ENCODE results near the gene PPP6C.
"Not testable (repeated sequence)": the region's sequence is repeated elsewhere in the genome, so short reads cannot be mapped to it uniquely, and the experiment has no call there.

Gene PPP6C

DNA sequence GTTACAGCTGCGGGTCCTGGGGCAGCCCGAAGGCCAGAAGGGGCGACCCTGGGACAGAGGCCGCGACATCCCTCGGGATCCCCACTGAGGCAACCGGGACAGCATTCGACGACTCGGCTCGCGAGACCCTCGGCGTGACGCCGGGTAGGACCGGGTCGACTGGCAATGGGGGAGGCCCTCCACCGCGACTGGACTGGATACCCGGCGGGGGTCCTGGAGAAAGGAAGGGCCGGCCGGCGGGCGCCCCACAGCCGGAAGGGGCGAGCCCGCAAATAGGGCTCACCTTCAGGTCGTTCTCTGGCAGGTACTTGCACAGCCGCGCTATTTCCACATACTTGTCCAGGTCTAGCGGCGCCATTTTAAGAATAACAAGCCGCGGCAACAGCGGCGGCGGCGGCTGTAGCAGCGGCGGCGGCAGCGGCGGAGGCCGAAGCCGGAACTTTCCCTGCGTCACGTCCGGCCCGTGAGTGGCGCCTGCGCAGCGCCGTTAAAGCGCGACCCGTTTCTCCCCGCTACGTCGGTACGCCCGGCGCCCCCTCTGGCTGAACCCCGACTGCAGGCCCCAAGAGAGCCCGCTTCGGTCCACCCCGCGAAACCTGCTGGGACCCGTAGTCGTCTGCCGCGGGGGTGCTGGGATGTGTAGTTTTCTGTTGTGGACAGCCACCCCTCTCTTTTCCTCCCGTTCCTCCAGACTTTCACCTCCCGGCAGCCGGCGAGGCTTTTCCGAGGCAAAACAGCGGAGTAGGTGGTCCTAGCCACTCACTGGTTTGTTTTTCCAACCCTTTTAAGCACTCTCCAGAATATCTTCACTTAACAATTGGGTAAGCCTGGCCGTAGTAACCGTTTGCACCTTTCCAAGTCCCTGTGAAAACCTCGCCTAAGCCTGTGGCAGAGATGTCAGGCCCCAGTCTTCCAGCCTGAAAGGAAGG, at the start of gene PPP6C:
Gene PPP6C, minus strand, starts transcription at position 443 of the 929 bp plus-strand sequence. Its CDS starts 85 bp downstream, at position 358.
- peak; percentile 96 for DNase-seq

DNA sequence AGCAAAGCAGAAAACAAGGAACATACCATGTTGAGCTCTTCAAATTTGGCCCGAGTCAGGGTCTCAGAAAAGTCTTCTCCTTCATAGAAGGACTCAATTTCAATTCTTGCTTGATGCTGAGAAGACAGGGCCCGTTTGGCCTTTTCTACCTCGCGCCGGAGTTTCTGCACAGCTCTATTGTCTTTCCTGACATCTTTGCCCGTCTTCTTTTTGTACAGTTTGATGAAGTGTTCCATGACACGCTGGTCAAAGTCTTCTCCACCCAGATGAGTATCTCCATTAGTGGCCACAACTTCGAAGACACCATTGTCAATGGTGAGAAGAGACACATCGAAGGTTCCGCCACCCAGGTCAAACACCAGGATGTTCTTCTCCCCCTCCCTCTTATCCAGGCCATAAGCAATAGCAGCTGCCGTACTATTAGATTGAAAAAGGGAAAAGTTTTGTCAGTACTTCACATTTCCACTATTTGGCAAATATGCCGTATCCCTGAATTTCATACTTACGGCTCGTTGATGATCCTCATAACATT, 49.4 kb upstream of the PPP6C start:
- DNase-seq, result no peak

DNA sequence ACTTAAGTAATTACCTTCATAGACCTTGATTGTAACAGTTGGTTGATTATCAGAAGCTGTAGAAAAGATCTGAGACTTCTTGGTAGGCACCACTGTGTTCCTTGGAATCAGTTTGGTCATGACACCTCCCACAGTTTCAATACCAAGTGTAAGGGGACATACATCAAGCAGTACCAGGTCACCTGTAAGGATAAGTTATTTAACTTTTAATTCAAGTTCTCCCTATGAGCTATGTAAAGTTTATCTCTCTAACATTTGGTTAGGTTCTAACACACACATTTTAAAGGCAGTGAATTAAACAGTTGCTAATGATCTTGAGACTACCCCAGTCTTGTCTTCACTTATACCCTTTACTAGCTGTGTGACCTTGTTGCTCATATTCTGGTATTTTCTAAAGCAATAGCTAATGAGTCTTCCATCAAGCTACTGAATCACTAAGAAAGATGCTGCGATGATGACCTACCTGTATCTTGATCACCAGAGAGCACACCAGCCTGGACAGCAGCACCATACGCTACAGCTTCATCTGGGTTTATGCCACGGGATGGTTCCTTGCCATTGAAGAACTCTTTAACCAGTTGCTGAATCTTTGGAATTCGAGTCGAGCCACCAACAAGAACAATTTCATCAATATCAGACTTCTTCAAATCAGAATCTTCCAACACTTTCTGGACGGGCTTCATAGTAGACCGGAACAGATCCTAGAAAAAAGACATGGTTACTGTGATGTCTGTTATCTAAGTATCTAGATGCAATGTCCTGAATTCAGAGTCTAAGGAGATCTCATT, 48.7 kb upstream of the PPP6C start:
- DNase-seq, result no peak

DNA sequence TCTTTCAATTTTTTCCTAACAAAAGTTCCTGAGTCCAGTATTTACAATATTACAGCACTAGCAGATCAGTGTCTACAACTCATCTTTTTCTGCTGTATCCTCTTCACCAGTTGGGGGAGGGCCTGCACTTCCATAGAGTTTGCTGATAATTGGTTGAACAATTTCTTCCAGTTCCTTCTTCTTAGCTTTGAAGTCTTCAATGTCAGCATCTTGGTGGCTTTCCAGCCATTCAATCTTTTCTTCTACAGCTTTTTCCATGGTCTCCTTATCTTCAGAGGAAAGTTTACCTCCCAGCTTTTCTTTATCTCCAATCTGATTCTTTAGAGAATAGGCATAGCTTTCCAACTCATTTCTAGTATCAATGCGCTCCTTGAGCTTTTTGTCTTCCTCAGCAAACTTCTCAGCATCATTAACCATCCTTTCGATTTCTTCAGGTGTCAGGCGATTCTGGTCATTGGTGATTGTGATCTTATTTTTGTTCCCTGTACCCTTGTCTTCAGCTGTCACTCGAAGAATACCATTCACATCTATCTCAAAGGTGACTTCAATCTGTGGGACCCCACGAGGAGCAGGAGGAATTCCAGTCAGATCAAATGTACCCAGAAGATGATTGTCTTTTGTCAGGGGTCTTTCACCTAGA, 47.0 kb upstream of the PPP6C start:
- DNase-seq, result not testable (repeated sequence)

DNA sequence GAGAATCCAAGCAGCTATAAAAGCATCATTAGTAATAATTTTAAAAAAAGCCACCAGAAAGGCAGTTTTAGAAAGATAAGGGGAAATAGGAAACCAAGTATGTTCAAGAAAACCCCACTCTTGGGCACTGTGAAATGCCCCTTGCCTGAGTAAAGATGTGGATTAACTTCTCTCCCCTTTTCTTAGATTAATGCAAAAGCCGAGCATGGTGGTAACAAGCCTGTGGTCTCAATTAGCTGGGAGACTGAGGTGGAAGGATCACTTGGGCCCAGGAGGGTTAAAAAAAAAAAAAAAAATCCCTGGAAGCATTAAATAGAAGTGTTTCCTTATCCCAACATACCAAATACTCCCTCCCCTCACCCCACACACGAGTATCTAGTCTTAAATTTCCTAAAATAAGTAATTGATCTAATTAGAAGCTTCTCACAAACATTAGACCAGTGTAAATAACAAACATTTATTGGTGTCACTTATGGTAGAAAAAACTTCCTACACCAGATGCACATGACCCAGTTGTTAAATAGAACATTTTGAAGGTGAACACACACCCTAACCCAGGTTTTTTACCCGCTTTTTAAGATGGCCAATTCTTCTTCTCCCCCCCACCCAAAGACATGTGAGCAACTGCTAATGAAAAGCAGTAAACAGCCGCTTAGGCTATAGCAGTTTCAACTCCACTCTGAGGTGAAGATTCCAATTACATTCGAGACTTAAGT, 46.4 kb upstream of the PPP6C start:
- no peak for DNase-seq

DNA sequence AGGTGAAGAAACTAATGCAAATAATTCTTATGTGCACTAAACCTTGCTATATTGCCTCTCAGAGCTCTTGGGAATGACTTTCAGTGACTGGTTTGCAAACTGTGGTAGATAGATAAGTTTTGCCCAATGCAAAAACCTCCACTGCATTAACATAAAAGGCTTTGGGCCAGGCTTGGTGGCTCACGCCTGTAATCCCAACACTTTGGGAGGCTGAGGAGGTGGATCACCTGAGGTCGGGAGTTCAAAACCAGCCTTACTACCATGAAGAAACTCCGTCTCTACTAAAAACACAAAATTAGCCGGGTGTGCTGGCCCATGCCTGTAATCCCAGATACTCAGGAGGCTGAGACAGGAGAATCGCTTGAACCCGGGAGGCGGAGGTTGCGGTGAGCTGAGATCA, 44.5 kb upstream of the PPP6C start:
- not testable (repeated sequence) for DNase-seq

DNA sequence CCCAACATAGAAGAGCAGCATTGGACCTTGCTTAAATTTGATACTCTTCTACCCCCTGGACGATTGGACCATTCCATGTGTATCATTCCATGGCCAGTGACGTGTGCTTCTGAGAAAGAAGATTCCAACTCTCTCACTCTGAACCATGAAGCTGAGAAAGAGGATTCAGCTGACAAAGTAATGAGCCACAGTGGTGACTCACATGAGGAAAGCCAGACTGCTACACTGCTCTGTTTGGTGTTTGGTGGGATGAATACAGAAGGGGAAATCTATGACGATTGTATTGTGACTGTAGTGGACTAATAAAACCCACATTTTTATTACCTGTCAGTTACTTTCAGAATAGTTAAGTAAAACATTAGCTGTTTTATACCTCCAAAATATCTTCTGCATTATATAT, 44.1 kb upstream of the PPP6C start:
- DNase-seq, result no peak

DNA sequence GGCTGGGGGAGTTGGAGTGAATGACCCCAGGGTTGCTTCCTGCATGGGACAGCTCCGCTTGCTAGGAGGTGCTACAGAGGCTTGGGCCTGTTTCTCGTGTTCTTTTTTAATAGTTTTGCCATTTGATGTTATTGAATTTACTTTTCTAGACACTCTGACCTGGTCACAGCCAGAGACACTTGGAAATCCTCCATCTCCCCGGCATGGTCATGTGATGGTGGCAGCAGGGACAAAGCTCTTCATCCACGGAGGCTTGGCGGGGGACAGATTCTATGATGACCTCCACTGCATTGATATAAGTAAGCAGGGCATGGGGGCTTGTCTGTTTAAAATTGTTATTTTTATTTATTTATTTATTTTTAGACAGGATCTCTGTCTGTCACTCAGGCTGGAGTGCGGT, 38.2 kb upstream of the PPP6C start:
- DNase-seq, result no peak

DNA sequence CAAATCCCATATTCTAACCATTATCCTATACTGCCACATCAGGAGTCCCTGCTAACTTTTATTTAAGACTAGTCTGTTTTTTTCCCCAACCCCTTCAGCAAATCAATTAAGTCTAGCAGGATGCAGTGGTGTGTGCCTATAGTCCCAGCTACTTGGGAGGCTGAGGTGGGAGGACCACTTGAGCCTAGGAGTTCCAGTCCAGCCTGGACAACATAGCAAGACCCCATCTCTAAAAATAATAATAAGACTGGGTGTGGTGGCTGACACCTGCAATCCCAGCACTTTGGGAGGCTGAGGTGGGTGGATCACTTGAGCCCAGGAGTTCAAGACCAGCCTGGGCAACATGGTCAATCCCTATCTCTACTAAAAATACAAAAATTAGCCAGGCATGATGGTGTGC, 35.3 kb upstream of the PPP6C start:
- not testable (repeated sequence) for DNase-seq

DNA sequence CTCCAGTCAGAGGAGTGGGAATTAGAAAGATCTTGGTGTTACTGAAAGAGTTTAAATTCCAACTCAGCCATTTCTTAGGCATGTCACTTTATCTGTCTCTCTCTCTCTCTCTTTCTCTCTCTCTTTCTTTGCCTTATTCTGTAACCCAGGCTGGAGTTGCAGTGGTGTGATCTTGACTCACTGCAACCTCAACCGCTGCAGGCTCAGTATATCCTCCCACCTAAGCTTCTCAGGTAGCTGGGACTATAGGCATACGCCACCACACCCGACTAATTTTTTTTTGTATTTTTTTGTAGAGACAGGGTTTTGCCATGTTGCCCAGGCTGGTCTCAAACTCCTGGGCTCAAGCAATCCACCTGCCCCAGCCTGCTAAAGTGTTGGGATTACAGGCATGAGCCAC, 29.0 kb upstream of the PPP6C start:
- no peak for DNase-seq

DNA sequence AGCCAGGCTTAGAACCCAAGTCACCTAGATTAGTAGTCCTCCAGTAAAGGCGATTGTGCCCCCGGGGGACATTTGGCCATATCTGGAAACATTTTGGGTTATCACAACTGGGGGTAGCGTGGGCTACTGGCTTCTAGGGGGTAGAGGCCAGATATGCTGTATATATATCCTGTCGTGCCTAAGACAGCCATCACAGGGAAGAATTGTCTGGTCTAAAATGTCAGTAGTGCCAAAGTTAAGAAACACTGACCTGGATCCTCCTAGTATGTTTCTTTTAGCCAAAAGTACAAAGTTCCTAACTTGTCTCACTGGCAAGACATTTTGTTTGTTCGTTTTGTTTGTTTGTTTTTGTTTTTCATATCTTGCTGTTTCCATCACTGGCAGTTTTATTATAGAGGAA, 24.6 kb upstream of the PPP6C start:
- no peak for DNase-seq

DNA sequence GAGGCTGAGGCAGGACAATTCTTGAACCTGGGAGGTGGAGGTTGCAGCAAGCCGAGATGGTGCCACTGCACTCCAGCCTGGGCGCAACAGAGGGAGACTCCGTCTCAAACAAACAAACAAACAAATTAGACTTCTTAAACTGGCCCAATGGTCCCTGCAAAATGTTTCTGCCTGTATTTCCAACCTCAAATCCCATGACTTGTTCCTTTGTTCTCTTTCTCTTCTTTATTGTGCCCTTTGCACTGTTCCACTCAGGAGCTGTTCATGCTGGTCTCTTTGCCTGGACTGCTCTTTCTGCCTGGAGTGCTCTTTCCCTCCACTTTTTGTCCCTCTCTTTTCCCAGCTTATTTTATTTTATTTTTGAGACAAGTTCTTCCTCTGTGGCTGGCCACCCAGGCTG, 14.9 kb upstream of the PPP6C start:
- DNase-seq, result no peak

DNA sequence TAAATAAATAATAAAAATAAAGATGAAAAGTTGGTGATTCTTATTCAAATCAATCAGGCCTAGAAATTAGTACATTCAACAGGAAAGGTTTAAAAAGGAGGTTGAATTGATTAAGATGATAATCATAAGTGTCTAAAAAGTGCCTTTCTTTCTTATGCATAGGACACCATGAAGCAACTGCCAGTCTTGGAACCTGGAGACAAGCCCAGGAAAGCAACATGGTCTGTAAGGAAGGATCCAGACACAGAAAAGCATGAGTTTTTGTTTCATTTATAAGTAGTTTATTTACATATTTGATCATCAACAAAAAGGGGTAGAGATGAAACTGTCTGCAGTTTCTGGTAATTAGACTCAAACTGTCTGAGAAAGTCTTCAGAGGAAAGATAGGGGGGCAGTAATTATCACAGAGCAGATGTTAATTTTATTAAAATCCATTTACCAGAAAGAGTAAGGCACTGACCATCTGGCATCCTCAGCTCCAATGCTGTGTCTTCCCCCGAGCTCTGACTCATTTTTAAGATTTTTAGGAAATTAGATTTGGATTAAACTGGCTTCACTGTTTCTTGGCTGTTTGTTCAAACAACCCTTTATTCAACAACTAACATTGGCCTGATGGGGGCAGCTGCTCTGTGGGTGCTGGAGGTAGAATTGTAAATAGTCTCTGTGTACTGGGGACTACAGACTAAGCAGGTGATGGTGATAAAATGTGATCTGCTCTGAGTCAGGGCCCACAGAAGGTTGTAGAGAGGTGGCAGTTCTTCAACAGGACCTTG, 13.4 kb upstream of the PPP6C start:
- DNase-seq, result peak; percentile 96

DNA sequence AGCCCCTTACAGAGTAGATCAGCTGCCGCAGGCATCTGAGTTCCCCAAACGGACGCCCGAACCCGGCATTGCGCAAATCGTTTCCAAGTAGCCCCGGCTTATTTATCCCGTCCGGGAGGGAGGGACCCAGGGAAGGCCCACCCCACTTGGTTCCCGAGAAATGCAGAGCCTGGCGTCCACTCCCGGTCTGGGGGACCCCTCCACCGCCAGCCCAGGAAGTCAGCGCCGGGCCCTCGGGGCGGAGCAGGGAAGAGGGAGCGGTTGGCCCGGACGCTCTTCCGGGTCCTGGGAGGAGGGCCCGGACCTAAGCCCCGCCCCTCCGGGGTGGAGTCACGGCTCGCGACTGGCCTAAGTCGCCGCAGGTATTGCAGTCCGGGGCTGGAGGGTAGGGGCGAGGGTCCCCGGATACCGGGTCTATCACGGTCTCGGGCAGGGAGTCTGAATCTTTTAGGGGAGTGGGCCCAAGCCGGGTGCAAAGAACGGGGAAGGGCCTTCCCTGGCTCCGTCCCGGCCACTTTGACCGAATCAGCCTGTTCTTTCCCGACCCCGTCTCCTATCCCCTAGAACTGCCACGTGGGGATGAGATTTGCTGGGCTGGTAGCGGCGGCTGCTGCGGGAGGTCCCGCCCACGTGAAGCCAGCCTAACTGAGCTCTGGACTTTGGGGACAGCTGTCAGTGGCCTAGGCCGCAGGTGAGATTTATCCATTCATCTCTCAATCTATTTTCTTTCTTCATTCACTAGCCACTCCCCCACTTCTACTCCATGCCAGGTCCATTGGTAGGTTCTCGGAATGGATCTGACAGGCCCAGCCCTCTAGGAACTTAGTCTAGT, 10.8 kb upstream of the PPP6C start, which contains the start of gene RABEPK:
Gene RABEPK, plus strand, starts transcription at position 327 of the 832 bp plus-strand sequence. CDS start 2,472 bp downstream, outside the sequence.
- DNase-seq, result peak; percentile 97

DNA sequence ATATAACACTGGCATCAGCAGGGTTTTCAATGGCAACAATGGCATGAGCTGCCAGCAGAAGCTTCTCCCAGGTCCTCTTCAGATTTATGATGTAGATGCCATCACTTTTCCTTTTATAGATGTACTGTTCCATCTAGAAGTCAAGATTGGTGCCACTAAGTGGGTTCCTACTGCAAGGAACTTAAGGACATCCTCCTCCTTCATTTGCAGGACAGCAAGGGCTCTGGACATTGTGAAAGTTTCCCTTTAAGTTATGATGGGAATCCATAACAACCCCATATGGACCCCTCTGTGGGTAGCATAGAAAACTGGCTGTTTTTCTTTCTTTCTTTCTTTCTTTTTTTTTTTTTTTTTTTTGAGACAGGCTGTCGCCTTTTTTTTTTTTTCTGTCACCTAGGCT, 6.0 kb upstream of the PPP6C start:
- DNase-seq, result not testable (repeated sequence)

DNA sequence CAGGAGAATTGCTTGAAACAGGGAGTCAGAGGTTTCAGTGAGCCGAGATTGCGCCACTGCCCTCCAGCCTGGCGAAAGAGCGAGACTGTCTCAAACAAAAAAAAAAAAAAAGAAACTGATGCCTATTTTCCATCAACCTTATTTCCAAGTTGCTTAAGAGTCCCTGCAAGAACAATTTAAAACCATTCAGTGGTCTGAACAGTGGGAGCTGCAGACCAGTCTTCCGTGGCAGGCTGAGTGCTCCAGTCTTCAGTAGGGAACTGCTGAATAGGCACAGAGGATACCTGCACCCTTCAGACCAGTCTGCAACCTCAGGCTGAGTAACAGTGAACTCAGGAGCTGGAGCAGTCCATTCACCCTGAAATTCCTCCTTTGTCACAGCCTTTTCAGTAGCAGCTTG, 4.9 kb upstream of the PPP6C start:
- not testable (repeated sequence) for DNase-seq

DNA sequence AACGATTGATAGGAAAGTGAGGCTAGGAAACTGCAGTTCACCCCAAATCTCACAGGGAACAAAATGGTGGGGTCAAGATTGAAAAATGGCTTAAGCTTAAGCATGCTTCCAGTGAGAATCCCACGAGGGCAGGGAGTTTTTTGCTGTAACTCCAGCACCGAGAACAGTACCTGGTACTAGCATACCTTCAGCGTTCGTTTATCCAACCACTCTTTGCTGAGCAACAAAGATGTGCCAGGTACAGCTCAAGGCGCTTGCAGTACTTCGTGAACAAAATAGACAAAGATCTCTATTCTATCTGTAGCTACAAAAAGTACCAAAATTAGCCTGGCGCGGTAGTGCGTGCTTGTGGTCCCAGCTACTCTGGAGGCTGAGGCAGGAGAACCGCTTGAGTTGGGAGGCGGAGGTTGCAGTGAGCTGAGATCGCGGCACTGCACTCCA, 778 bp upstream of the PPP6C start:
- DNase-seq, result peak; percentile 51

DNA sequence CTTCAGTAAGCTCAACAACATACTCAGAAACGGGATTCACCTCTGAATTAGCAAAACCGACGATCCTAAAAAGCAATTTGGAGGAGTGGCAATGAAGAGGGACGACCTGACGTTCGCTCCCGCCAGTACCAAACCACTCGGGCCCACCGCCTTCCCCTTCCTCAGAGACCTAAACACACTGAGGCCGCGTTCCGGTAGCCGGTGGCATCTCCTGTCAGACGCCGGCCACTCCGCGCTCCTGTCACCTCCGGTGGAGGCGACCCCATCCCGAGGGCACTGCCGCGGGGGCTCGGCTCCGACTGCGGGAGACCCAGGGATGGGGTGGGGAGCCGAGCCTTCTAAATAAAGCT, 617 bp downstream of the PPP6C start:
- DNase-seq, result peak; percentile 32

DNA sequence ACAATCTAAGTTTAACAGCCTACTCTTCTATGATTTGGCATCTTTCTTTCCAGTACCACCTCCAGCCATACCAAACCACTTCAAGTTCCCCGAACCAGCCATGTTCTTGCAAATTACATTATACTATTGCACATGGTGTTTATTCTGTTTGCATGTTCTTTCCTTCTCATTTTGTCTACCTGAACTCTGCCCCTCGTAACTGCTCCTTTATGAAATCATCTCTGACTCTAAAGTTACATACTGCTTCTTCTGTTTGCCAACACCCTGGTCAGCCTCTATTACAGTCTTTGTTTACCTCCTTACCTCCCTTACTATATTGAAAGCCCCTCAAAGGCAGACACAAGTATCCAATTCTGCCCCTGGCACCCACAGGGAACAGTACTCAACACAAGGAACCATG, 6.0 kb downstream of the PPP6C start:
- no peak for DNase-seq

DNA sequence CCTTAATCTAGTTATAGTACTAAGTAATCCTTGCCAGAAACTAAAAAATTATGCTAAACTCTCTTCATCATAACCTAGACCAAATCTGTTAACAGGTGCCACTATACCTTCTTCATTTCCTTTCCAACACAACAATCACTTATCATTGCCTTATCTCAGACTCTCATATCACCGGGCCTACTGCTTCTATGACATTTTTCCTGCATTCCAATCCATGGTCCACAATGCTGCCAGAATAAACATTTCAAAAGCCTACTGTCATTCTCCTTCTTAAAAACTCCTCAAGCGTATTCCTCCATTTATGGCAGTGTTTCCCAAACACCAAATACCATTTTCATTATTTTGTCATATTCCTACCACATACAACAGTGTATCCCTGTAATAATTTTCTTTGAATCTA, 6.5 kb downstream of the PPP6C start:
- no peak for DNase-seq

DNA sequence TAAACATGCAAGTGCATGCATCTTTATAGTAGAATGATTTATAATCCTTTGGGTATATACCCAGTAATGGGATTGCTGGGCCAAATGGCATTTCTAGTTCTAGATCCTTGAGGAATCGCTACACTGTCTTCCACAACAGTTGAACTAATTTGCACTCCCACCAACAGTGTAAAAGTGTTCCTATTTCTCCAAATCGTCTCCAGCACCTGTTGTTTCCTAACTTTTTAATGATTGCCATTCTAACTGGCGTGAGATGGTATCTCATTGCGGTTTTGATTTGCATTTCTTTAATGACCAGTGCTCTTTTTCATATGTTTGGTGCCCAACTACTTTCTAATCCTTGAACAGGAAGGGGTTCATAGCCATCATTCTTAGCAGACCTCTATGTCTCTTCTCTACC, 7.8 kb downstream of the PPP6C start:
- not testable (repeated sequence) for DNase-seq
